Measurements from ENCODE around the gene GLB1L2.

GLB1L2 gene

DNA sequence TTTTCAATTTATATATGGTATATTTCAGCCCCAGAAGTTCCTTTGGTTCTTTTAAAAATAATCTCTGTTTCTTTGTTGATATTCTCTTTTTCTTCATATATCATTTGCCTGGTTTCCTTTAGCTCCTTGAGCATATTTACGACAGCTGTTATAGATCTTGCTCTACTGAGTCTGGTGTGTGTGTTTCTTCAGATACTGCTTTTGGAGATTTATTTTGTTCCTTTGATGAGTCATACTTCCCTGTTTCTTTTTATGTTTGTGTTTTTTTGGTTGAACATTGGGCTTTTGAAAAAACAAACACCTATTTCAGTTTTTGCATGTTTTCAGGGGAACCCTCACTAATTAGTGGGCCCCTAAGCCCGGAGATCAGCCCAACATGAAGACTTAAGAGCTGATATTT lies 23.3 kb downstream of the GLB1L2 start:
- DNase-seq (ENCODE audit: low read depth) = no peak
- TF ChIP-seq, protein P1, sequence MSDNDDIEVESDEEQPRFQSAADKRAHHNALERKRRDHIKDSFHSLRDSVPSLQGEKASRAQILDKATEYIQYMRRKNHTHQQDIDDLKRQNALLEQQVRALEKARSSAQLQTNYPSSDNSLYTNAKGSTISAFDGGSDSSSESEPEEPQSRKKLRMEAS (IDR thresholded peaks at IDR 0.05; ENCODE audit: low read depth, low read length) = no peak
- TF ChIP-seq MYC (IDR thresholded peaks at IDR 0.05; ENCODE audit: low read depth, low read length) (no peak), POLR2A (IDR thresholded peaks at IDR 0.05; ENCODE audit: extremely low read depth, insufficient read length) (no peak)
- TF ChIP-seq, protein P2, sequence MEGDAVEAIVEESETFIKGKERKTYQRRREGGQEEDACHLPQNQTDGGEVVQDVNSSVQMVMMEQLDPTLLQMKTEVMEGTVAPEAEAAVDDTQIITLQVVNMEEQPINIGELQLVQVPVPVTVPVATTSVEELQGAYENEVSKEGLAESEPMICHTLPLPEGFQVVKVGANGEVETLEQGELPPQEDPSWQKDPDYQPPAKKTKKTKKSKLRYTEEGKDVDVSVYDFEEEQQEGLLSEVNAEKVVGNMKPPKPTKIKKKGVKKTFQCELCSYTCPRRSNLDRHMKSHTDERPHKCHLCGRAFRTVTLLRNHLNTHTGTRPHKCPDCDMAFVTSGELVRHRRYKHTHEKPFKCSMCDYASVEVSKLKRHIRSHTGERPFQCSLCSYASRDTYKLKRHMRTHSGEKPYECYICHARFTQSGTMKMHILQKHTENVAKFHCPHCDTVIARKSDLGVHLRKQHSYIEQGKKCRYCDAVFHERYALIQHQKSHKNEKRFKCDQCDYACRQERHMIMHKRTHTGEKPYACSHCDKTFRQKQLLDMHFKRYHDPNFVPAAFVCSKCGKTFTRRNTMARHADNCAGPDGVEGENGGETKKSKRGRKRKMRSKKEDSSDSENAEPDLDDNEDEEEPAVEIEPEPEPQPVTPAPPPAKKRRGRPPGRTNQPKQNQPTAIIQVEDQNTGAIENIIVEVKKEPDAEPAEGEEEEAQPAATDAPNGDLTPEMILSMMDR (IDR thresholded peaks at IDR 0.05; ENCODE audit: low read depth, low read length) = no peak
- no peak overlapping the region for H3K4me3 ChIP-seq (ENCODE audit: low read depth, low read length)

DNA sequence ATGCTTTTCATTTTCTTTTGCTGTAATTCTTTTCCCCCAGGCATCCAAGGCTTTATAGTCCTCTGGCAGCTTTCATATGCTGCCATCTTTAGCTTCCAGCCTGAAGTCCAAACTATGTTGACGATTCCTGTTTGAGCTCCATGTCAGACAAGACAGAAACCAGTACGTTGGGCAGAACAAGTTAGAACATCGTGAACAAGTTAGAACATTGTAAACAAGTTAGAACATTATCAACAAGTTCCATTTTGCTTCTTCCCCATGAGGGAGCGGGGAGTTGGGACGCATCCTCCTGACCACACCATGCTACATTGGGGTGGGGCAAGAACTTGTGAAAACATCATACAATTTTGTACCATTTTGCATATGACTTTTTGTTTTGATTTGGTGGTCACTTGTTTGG lies 23.9 kb downstream of the GLB1L2 start:
- no peak for TF ChIP-seq MYC (IDR thresholded peaks at IDR 0.05; ENCODE audit: low read depth, low read length)
- no peak for DNase-seq (ENCODE audit: low read depth)
- no peak overlapping the region for H3K4me3 ChIP-seq (ENCODE audit: low read depth, low read length)

DNA sequence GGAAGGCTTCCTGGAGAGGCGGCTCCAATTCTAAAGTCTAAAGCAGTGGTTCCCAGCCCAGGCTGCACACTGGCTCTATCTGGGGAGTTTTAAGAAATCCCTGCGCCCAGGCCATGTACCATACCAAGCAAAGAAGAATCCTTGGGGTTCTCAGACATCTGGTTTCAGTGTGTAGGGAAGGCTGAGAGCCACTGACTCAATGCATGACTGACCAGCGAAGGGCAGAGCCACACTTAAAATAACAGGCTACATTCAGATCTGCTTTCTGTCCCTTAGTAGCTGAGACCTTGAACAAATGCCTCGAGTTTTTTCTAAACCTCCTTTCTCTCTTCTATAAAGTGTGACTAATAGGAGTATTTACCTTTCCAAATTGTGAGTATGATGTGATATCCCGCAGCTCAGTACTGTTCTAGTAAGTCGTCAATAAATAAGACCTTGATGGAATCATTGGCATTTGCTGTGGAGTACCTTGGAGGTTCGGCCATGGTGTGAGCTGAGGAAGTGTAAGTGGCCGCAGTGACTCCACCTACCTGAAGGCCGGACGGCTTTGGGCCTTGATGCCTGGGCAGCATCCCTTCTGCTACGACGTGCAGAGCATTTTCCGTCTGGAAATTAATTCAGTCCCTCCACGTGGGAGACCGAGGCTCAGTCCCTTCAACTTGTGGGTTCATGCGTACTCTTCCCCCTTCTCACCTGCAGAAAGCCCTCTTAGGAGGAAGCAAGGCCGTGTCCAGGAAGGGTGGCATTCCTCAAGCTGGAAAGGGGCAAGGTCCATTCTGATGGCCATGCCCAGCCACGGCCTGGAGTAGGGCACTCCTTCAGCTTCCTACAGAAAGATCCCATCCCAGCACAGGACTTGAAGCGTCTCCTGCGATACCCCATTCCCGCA lies 25.1 kb downstream of the GLB1L2 start:
- TF ChIP-seq, protein P1 (IDR thresholded peaks at IDR 0.05; ENCODE audit: low read depth, low read length) = no peak
- TF ChIP-seq POLR2A (IDR thresholded peaks at IDR 0.05; ENCODE audit: extremely low read depth, insufficient read length) = no peak
- TF ChIP-seq, protein P2 (IDR thresholded peaks at IDR 0.05; ENCODE audit: low read depth, low read length) = no peak
- no peak for TF ChIP-seq MYC (IDR thresholded peaks at IDR 0.05; ENCODE audit: low read depth, low read length)
- DNase-seq (ENCODE audit: low read depth) = no peak

DNA sequence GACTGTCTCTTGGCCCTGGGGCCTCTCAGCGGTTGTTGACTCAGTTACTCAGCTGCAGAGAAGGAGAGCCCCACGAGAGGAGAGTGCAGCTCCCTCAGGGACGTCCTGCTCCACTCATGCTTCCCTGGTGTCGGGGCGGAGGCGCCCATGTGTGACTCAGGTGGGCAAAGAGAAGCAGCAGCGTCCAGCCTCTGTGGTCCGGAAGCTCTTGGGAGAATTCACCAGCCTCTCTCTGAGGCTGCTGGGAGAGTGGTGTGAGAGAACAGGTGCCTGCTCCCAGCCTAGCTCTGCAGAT lies 25.7 kb downstream of the GLB1L2 start:
- no peak overlapping the region for H3K4me3 ChIP-seq (ENCODE audit: low read depth, low read length)
- DNase-seq (ENCODE audit: low read depth) = no peak
- TF ChIP-seq MYC (IDR thresholded peaks at IDR 0.05; ENCODE audit: low read depth, low read length) (no peak), POLR2A (IDR thresholded peaks at IDR 0.05; ENCODE audit: extremely low read depth, insufficient read length) (no peak)
- TF ChIP-seq, protein P1 (IDR thresholded peaks at IDR 0.05; ENCODE audit: low read depth, low read length) = no peak

More for the DNA sequence above, 25.1 kb downstream of the GLB1L2 start:
- no peak overlapping the region for H3K4me3 ChIP-seq (ENCODE audit: low read depth, low read length)

DNA sequence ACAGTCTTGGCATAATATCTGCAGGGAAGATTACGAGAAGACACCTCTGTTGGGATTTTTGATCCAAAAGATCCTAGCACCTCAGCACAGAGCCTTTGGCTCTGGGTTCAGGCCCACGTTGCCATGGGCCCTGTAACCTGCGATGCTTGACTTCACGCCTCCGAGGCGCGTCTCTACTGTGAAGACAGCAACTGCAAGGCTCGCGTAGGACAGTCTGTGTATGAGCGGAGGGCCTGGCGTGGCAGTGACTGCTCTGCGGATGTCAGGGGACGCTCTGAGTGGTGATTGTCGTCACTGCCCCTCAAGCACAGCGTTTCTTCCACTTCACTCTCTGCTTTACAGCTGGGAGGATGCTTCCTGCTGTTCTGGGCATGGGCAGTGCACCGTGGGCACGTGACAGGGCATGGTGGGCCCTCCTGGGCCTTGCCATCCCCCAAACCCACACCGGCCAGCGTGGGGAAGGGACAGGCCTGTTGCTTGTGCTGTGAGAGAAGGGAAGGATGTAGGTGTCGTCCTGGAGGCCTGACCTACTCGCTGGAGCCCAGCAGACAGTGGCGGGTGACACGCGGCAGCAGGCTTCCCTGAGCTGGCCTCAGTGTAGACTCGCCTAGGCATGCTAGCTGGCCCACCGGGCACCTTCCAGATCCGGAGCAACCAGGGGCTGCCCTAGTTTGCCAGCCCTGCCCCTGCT lies 26.5 kb downstream of the GLB1L2 start:
- no peak overlapping the region for H3K4me3 ChIP-seq (ENCODE audit: low read depth, low read length)
- no peak for DNase-seq (ENCODE audit: low read depth)

DNA sequence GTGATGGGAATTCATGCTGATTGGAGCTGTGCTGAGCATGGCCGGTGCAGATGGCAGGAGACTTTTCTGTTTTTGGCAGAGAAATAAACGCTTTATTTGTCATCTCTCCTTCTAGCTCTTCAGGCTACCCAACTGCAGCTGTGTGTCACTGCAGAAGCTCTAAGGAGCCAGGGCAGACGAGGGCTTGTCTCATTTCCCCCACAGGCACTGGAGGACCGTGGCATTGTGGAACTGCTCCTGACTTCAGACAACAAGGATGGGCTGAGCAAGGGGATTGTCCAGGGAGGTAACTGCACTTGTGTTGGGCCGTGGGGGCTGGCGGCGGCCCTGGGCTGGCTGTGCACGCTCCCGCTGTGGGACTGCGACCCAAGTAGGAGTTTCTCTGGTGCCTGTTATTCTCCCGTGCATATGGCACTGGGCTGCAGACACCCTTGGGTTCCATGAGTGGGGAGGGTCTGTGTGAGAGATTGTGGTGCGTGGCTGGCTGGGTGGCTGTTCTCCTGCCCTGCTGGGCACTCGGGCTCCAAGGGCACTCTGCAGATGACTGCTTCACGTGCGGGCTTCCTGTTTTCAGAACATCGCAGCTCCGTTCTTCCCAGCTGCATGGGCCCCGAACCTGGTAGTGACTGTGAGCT lies 27.2 kb downstream of the GLB1L2 start:
- no peak for TF ChIP-seq MYC (IDR thresholded peaks at IDR 0.05; ENCODE audit: low read depth, low read length)
- no peak for TF ChIP-seq POLR2A (IDR thresholded peaks at IDR 0.05; ENCODE audit: extremely low read depth, insufficient read length)
- TF ChIP-seq, protein P1 (IDR thresholded peaks at IDR 0.05; ENCODE audit: low read depth, low read length) = no peak
- TF ChIP-seq, protein P2 (IDR thresholded peaks at IDR 0.05; ENCODE audit: low read depth, low read length) = no peak
- DNase-seq (ENCODE audit: low read depth) = no peak
- H3K4me3 ChIP-seq (ENCODE audit: low read depth, low read length) = no peak overlapping the region

More for the DNA sequence above, 26.5 kb downstream of the GLB1L2 start:
- TF ChIP-seq, protein P1 (IDR thresholded peaks at IDR 0.05; ENCODE audit: low read depth, low read length) = no peak
- TF ChIP-seq, protein P2 (IDR thresholded peaks at IDR 0.05; ENCODE audit: low read depth, low read length) = no peak
- TF ChIP-seq MYC (IDR thresholded peaks at IDR 0.05; ENCODE audit: low read depth, low read length) (no peak), POLR2A (IDR thresholded peaks at IDR 0.05; ENCODE audit: extremely low read depth, insufficient read length) (no peak)

All from NB4 (cell line).